Kidney epithelial cell (primary cell): ENCODE results near the gene CCER1. TPM values are rescaled to one million over a fixed set of nuclear protein-coding genes. Genes with fewer than 3 reads are reported as not detected.

ENCODE experiments used
- DNase-seq: peaks from one replicate; pipeline ENCODE4 v3.0.0-alpha.2; 2010; ENCODE audit warnings: low read depth
- H3K27me3 ChIP-seq: 2 replicates; pipeline ENCODE4 v1.6.0; 2011; ENCODE audit warnings: low read length; ENCODE audit not compliant: control insufficient read depth, insufficient read depth
- H3K36me3 ChIP-seq: 2 replicates; pipeline ENCODE4 v1.5.1; 2011; ENCODE audit warnings: low read length; ENCODE audit not compliant: control insufficient read depth, insufficient read depth
- H3K4me3 ChIP-seq: 2 replicates; pipeline ENCODE4 v1.5.1; 2011; ENCODE audit warnings: low read depth, mild to moderate bottlenecking, control low read depth, low read length
- CTCF ChIP-seq: IDR thresholded peaks from 2 replicates; pipeline ENCODE4 v1.5.1; 2011; ENCODE audit warnings: mild to moderate bottlenecking, moderate library complexity, low read length, control low read depth, inconsistent platforms; ENCODE audit not compliant: insufficient read depth, poor library complexity, severe bottlenecking
- total RNA-seq: library from RNA; depleted of rRNA; stranded (reverse); fragments of >200 nt; gene quantifications from 2 replicates; pipeline ENCODE4 v1.2.3, GENCODE V29; 2015

CCER1 gene
- total RNA-seq, 1 donor from 2014 or later: not detected

DNA sequence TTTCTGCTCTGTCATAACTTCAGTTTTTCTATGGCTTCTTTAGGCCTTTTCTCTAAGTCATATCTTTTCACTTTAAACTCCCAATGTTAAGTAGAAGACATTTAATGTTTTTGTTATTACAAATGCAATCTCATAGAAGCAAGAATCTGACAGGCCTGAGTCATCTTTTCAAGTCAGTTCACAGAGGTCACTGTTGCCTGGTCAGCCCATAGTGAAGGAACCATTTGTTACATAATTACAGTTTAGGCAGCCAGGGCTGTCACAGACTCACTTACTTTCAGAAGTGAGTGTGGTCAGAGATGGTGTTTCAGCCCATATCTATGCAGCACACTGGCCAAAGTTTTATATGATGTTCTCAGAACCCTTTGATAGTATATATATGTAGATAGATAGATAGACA, 46.5 kb downstream of the CCER1 start:
- no peak for TF ChIP-seq CTCF
- H3K27me3 ChIP-seq: no peaks in the 10 kb centered on the region
- no peaks in the 10 kb centered on the region for H3K36me3 ChIP-seq
- no peak for DNase-seq
- H3K4me3 ChIP-seq: no peak overlapping the region

DNA sequence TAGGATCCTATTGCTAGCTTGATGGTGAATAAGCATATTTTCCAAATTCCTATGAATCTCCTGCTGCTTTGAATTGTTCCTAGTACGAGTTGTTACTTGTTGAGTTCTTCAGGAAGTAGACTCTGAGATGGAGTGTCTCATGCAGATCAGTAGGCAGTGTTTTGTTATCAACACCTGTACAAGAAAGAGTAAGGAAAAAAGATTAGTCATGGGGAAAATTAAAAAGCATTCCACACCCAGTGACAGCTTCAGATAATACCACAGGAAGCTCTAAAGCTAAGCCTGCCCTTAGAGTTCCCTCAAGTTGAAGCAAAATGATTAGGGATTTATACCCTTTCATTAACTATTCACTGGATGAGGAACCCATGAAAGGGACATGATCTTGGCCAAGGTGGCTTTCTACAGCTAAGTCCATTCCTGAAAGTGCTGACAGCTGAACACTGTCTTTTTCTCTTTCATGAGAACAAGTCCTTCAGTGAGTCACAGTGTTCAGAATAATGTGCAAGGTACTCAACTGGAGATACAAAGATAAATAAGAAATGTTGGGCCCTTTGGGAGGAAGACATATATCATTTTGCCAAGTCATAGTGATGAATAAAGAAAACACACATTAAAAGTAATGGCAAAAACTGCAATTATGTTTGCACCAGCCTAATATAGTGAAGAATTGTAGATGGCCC, 49.1 kb downstream of the CCER1 start:
- TF ChIP-seq CTCF: no peak
- Histone ChIP-seq H3K27me3 (no peaks in the 10 kb centered on the region), H3K4me3 (no peak overlapping the region), H3K36me3 (no peaks in the 10 kb centered on the region)
- no peak for DNase-seq

- DNase-seq: no peak
- Histone ChIP-seq H3K27me3 (no peaks in the 10 kb centered on the region), H3K4me3 (no peak overlapping the region), H3K36me3 (no peaks in the 10 kb centered on the region)
- no peak for TF ChIP-seq CTCF
Observed at GRCh38 chr12:90902596-90902995, 52.4 kb downstream of the CCER1 start.

Other genes starting within 250 kb of the CCER1 start
- gene EPYC, start 49.8 kb upstream of the CCER1 start, total RNA-seq: not detected in 2 replicates
- gene KERA, start 102.8 kb upstream of the CCER1 start, total RNA-seq: not detected in 2 replicates
- gene LUM, start 156.3 kb upstream of the CCER1 start, total RNA-seq: 0.67 and 1.5 TPM in 2 replicates
- 2.9 and 3.1 TPM in 2 replicates for gene DCN, start 227.6 kb upstream of the CCER1 start, total RNA-seq